ENCODE results near the gene CCNL2. TPM values are rescaled to one million over a fixed set of nuclear protein-coding genes. Genes with fewer than 3 reads are reported as not detected.

CCNL2 gene
- total and polyA plus RNA-seq, 2 donors (not counting 1 experiment from before 2014, with no cell fraction given) = 102 to 116 TPM

GRCh38 chr1:1381294-1381693 lies 17.8 kb downstream of the CCNL2 start:
- no peak overlapping the region for H3K27ac ChIP-seq (ENCODE audit: insufficient read depth, low read length)
- H3K36me3 ChIP-seq (ENCODE audit: control insufficient read depth, insufficient read depth, low read length) = peaks cover 8% of the 10 kb centered on the region
- no peaks in the 10 kb centered on the region for H3K4me1 ChIP-seq (ENCODE audit: control insufficient read depth, extremely low read depth, insufficient read depth, low read length)
- no peaks in the 10 kb centered on the region for H4K20me1 ChIP-seq (ENCODE audit: control insufficient read depth, extremely low read depth, insufficient read depth, low read length)
- no peak overlapping the region for H3K4me3 ChIP-seq (replicated peaks in 1 of 4; ENCODE audit: control extremely low read depth in 1 of 4, insufficient read depth in 1 of 4, low read depth in 3 of 4, low read length in 4 of 4)
- no peak for TF ChIP-seq EZH2 (IDR thresholded peaks at IDR 0.05; ENCODE audit: low read length, missing control alignments)
- TF ChIP-seq CTCF (conservative IDR thresholded peaks at IDR 0.05 in 1 of 2, IDR thresholded peaks at IDR 0.05 in 1 of 2; ENCODE audit: low read depth in 1 of 2, low read length in 2 of 2) = no peak
- DNase-seq (ENCODE audit: low read depth in 2 of 2) = no peak
- H3K9ac ChIP-seq (ENCODE audit: insufficient read depth, low read length) = no peak overlapping the region
- peaks cover 1% of the 10 kb centered on the region for H3K79me2 ChIP-seq (ENCODE audit: control insufficient read depth, insufficient read depth, low read length)
- no peak overlapping the region for H2AFZ ChIP-seq (ENCODE audit: low read length)
- H3K9me3 ChIP-seq (ENCODE audit: control insufficient read depth, insufficient read depth, low read depth, low read length) = no peaks in the 10 kb centered on the region
- no peak overlapping the region for H3K4me2 ChIP-seq (ENCODE audit: extremely low read depth, insufficient read depth, low read length)
- no peaks in the 10 kb centered on the region for H3K27me3 ChIP-seq (ENCODE audit: control insufficient read depth, insufficient read depth, low read length)

GRCh38 chr1:1380860-1381259 lies 18.3 kb downstream of the CCNL2 start:
- H3K27me3 ChIP-seq (ENCODE audit: control insufficient read depth, insufficient read depth, low read length) = no peaks in the 10 kb centered on the region
- H3K9me3 ChIP-seq (ENCODE audit: control insufficient read depth, insufficient read depth, low read depth, low read length) = no peaks in the 10 kb centered on the region
- H3K4me2 ChIP-seq (ENCODE audit: extremely low read depth, insufficient read depth, low read length) = no peak overlapping the region
- no peak overlapping the region for H3K9ac ChIP-seq (ENCODE audit: insufficient read depth, low read length)
- H3K36me3 ChIP-seq (ENCODE audit: control insufficient read depth, insufficient read depth, low read length) = peaks cover 5% of the 10 kb centered on the region
- H4K20me1 ChIP-seq (ENCODE audit: control insufficient read depth, extremely low read depth, insufficient read depth, low read length) = no peaks in the 10 kb centered on the region
- DNase-seq (ENCODE audit: low read depth in 2 of 2) = no peak
- no peak overlapping the region for H3K4me3 ChIP-seq (replicated peaks in 1 of 4; ENCODE audit: control extremely low read depth in 1 of 4, insufficient read depth in 1 of 4, low read depth in 3 of 4, low read length in 4 of 4)
- no peak overlapping the region for H2AFZ ChIP-seq (ENCODE audit: low read length)
- H3K4me1 ChIP-seq (ENCODE audit: control insufficient read depth, extremely low read depth, insufficient read depth, low read length) = peaks cover 2% of the 10 kb centered on the region
- no peak overlapping the region for H3K27ac ChIP-seq (ENCODE audit: insufficient read depth, low read length)
- H3K79me2 ChIP-seq (ENCODE audit: control insufficient read depth, insufficient read depth, low read length) = peaks cover 1% of the 10 kb centered on the region
- TF ChIP-seq EZH2 (IDR thresholded peaks at IDR 0.05; ENCODE audit: low read length, missing control alignments) (no peak), CTCF (conservative IDR thresholded peaks at IDR 0.05 in 1 of 2, IDR thresholded peaks at IDR 0.05 in 1 of 2; ENCODE audit: low read depth in 1 of 2, low read length in 2 of 2) (no peak)

GRCh38 chr1:1377540-1378205 lies 21.5 kb downstream of the CCNL2 start:
- Histone ChIP-seq H3K4me3 (replicated peaks in 1 of 4; ENCODE audit: control extremely low read depth in 1 of 4, insufficient read depth in 1 of 4, low read depth in 3 of 4, low read length in 4 of 4) (no peak overlapping the region), H3K27ac (ENCODE audit: insufficient read depth, low read length) (no peak overlapping the region), H3K9ac (ENCODE audit: insufficient read depth, low read length) (no peak overlapping the region), H3K79me2 (ENCODE audit: control insufficient read depth, insufficient read depth, low read length) (peaks cover 22% of the 10 kb centered on the region), H2AFZ (ENCODE audit: low read length) (no peak overlapping the region), H4K20me1 (ENCODE audit: control insufficient read depth, extremely low read depth, insufficient read depth, low read length) (no peaks in the 10 kb centered on the region), H3K36me3 (ENCODE audit: control insufficient read depth, insufficient read depth, low read length) (peaks cover 12% of the 10 kb centered on the region), H3K9me3 (ENCODE audit: control insufficient read depth, insufficient read depth, low read depth, low read length) (no peaks in the 10 kb centered on the region), H3K4me1 (ENCODE audit: control insufficient read depth, extremely low read depth, insufficient read depth, low read length) (peaks cover 7% of the 10 kb centered on the region), H3K27me3 (ENCODE audit: control insufficient read depth, insufficient read depth, low read length) (no peaks in the 10 kb centered on the region), H3K4me2 (ENCODE audit: extremely low read depth, insufficient read depth, low read length) (no peak overlapping the region)
- DNase-seq (ENCODE audit: low read depth in 2 of 2) = no peak
- no peak for TF ChIP-seq CTCF (conservative IDR thresholded peaks at IDR 0.05 in 1 of 2, IDR thresholded peaks at IDR 0.05 in 1 of 2; ENCODE audit: low read depth in 1 of 2, low read length in 2 of 2)
- TF ChIP-seq EZH2 (IDR thresholded peaks at IDR 0.05; ENCODE audit: low read length, missing control alignments) = no peak

All from fibroblast of lung (primary cell).